ENCODE data around the gene OSM.

OSM gene

GRCh38 chr22:30267382-30268302, 991 bp upstream of the OSM start:
- no peak for DNase-seq

GRCh38 chr22:30265823-30266444, 717 bp downstream of the OSM start:
- peaks cover 5% of the 10 kb centered on the region for H3K4me1 ChIP-seq (ENCODE audit: low read length)
- no peaks in the 10 kb centered on the region for H3K9me3 ChIP-seq (replicated peaks; ENCODE audit: insufficient read depth, low read length)
- no peaks in the 10 kb centered on the region for H4K20me1 ChIP-seq (ENCODE audit: insufficient read depth, low read length)
- no peaks in the 10 kb centered on the region for H3K36me3 ChIP-seq (replicated peaks; ENCODE audit: insufficient read depth, low read length)
- H3K4me3 ChIP-seq (ENCODE audit: low read length): no peak overlapping the region
- H3K4me2 ChIP-seq (ENCODE audit: low read depth, low read length): no peak overlapping the region
- no peaks in the 10 kb centered on the region for H3K9me2 ChIP-seq (replicated peaks; ENCODE audit: insufficient read depth, low read length)
- peaks cover 52% of the 10 kb centered on the region for H3K27me3 ChIP-seq (replicated peaks; ENCODE audit: insufficient read depth, low read length)
- TF ChIP-seq, protein P1, sequence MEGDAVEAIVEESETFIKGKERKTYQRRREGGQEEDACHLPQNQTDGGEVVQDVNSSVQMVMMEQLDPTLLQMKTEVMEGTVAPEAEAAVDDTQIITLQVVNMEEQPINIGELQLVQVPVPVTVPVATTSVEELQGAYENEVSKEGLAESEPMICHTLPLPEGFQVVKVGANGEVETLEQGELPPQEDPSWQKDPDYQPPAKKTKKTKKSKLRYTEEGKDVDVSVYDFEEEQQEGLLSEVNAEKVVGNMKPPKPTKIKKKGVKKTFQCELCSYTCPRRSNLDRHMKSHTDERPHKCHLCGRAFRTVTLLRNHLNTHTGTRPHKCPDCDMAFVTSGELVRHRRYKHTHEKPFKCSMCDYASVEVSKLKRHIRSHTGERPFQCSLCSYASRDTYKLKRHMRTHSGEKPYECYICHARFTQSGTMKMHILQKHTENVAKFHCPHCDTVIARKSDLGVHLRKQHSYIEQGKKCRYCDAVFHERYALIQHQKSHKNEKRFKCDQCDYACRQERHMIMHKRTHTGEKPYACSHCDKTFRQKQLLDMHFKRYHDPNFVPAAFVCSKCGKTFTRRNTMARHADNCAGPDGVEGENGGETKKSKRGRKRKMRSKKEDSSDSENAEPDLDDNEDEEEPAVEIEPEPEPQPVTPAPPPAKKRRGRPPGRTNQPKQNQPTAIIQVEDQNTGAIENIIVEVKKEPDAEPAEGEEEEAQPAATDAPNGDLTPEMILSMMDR (IDR thresholded peaks at IDR 0.05; ENCODE audit: low read length): no peak
- TF ChIP-seq EZH2 (optimal IDR thresholded peaks at IDR 0.05; ENCODE audit: low read depth, low read length): no peak
- no peak for TF ChIP-seq EZH2phosphoT487 (IDR thresholded peaks at IDR 0.05; ENCODE audit: low read length)
- H2AFZ ChIP-seq (ENCODE audit: low read length): no peak overlapping the region
- no peak overlapping the region for H3K27ac ChIP-seq (ENCODE audit: low read length)
- no peaks in the 10 kb centered on the region for H3K79me2 ChIP-seq (ENCODE audit: low read length)
- no peak for DNase-seq
- no peak overlapping the region for H3K9ac ChIP-seq (ENCODE audit: low read length)
- no peaks in the 10 kb centered on the region for H3F3A ChIP-seq (ENCODE audit: insufficient read depth, low read length)

More at GRCh38 chr22:30267382-30268302, 991 bp upstream of the OSM start:
- Histone ChIP-seq H2AFZ (ENCODE audit: low read length) (no peak overlapping the region), H4K20me1 (ENCODE audit: insufficient read depth, low read length) (no peaks in the 10 kb centered on the region), H3K4me2 (ENCODE audit: low read depth, low read length) (no peak overlapping the region), H3K9ac (ENCODE audit: low read length) (no peak overlapping the region), H3K79me2 (ENCODE audit: low read length) (no peaks in the 10 kb centered on the region), H3K4me3 (ENCODE audit: low read length) (no peak overlapping the region), H3K36me3 (replicated peaks; ENCODE audit: insufficient read depth, low read length) (no peaks in the 10 kb centered on the region), H3F3A (ENCODE audit: insufficient read depth, low read length) (no peaks in the 10 kb centered on the region), H3K9me3 (replicated peaks; ENCODE audit: insufficient read depth, low read length) (no peaks in the 10 kb centered on the region), H3K27me3 (replicated peaks; ENCODE audit: insufficient read depth, low read length) (peaks cover 40% of the 10 kb centered on the region), H3K4me1 (ENCODE audit: low read length) (peaks cover 5% of the 10 kb centered on the region), H3K9me2 (replicated peaks; ENCODE audit: insufficient read depth, low read length) (no peaks in the 10 kb centered on the region), H3K27ac (ENCODE audit: low read length) (no peak overlapping the region)
- TF ChIP-seq EZH2 (optimal IDR thresholded peaks at IDR 0.05; ENCODE audit: low read depth, low read length) (no peak), EZH2phosphoT487 (IDR thresholded peaks at IDR 0.05; ENCODE audit: low read length) (no peak)
- TF ChIP-seq, protein P1 (IDR thresholded peaks at IDR 0.05; ENCODE audit: low read length): no peak

DNA sequence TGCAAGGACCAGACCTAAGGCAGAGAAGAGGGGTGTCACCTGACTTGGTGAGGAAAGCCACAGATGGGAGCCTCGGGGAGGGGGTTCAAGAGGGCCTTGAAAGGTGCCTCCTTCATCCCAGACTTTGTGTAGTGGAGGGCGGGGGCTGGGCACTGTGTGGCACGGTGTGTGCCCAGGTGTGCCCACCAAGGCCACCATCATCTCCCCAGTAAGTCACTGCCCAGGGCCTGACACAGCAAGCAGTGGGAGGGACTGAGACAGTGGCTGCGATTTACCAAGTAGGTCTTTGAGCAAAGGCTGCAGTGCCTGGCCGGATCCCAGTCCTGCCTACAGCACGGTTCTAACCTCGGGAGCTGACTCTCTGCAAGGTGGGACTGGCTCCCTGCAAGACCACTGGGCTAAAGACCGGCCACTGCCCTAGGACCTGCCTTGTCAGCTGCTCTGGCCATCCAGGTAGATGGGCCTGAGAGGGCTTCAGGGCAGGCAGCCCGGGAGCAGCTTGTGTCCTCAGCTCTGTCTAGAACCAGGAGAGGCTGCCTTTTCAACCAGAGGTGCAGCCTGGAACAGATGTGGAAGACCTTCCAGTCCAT, 1.4 kb downstream of the OSM start:
- Histone ChIP-seq H3K36me3 (replicated peaks; ENCODE audit: insufficient read depth, low read length) (no peaks in the 10 kb centered on the region), H3F3A (ENCODE audit: insufficient read depth, low read length) (no peaks in the 10 kb centered on the region), H3K4me2 (ENCODE audit: low read depth, low read length) (no peak overlapping the region), H3K9me3 (replicated peaks; ENCODE audit: insufficient read depth, low read length) (no peaks in the 10 kb centered on the region), H3K27ac (ENCODE audit: low read length) (no peak overlapping the region), H3K79me2 (ENCODE audit: low read length) (no peaks in the 10 kb centered on the region), H3K9ac (ENCODE audit: low read length) (no peak overlapping the region), H2AFZ (ENCODE audit: low read length) (no peak overlapping the region), H3K27me3 (replicated peaks; ENCODE audit: insufficient read depth, low read length) (peaks cover 58% of the 10 kb centered on the region), H3K9me2 (replicated peaks; ENCODE audit: insufficient read depth, low read length) (no peaks in the 10 kb centered on the region), H4K20me1 (ENCODE audit: insufficient read depth, low read length) (no peaks in the 10 kb centered on the region), H3K4me3 (ENCODE audit: low read length) (no peak overlapping the region), H3K4me1 (ENCODE audit: low read length) (peaks cover 5% of the 10 kb centered on the region)
- DNase-seq: no peak
- TF ChIP-seq, protein P1 (IDR thresholded peaks at IDR 0.05; ENCODE audit: low read length): no peak
- TF ChIP-seq EZH2 (optimal IDR thresholded peaks at IDR 0.05; ENCODE audit: low read depth, low read length) (no peak), EZH2phosphoT487 (IDR thresholded peaks at IDR 0.05; ENCODE audit: low read length) (no peak)
